Measurements from ENCODE around the gene JSRP1. TPM values are rescaled to one million over a fixed set of nuclear protein-coding genes. Genes with fewer than 3 reads are reported as not detected.

Gene JSRP1
- total RNA-seq, 4 donors from 2014 or later: 1.5 TPM; not detected in 3

- TF ChIP-seq POLR2A (IDR thresholded peaks at IDR 0.05): no peak
- TF ChIP-seq CTCF (IDR thresholded peaks at IDR 0.05): no peak
- H3K9me3 ChIP-seq: no peaks in the 10 kb centered on the region
- WGBS, 2 donors: 35 to 38% methylated on average over 9 of the region's 10 CpGs
- peaks cover 43 to 79% (median 64%) of the 10 kb centered on the region in 3 donors for H3K4me1 ChIP-seq
- intact Hi-C loops (cut with DNase I): loop anchor here (10.0 kb wide), 1 partner anchor 84 kb away; the partner anchor contains the start of gene AP3D1
- peak overlapping the region in 3 of 4 donors; percentile 32 to 64 (median 41) for H3K4me3 ChIP-seq
- no peaks in the 10 kb centered on the region for H3K27me3 ChIP-seq
- peaks cover 9 to 28% (median 10%) of the 10 kb centered on the region in 3 donors for H3K36me3 ChIP-seq
- DNase-seq: no peak
- H3K27ac ChIP-seq: peak overlapping the region in 2 of 4 donors; percentile 75 to 96
These were observed 17.0 kb downstream of the JSRP1 start for GRCh38 chr19:2239173-2239572.

GRCh38 chr19:2237869-2238153 is 18.4 kb downstream of the JSRP1 start:
- Histone ChIP-seq H3K9me3 (no peaks in the 10 kb centered on the region), H3K4me3 (peak overlapping the region in 3 of 4 donors; percentile 79 to 97 (median 82)), H3K4me1 (peaks cover 43 to 88% (median 67%) of the 10 kb centered on the region in 3 donors), H3K27ac (peak overlapping the region in 3 of 4 donors; percentile 96 to 99 (median 99)), H3K27me3 (no peaks in the 10 kb centered on the region), H3K36me3 (peaks cover 0 to 28% (median 5%) of the 10 kb centered on the region in 3 donors)
- 51 to 75% methylated on average over 6 of the region's 6 CpGs for WGBS, 2 donors
- TF ChIP-seq POLR2A (IDR thresholded peaks at IDR 0.05): no peak
- TF ChIP-seq CTCF (IDR thresholded peaks at IDR 0.05): no peak
- intact Hi-C loops (cut with DNase I): loop anchor here (2.0 to 10.0 kb wide), 2 partner anchors 33 to 83 kb away; partner anchors contain the start of gene AP3D1
- DNase-seq: no peak

- H3K4me1 ChIP-seq: peaks cover 42 to 88% (median 63%) of the 10 kb centered on the region in 3 donors
- intact Hi-C loops (cut with DNase I): loop anchor here (2.0 to 10.0 kb wide), 2 partner anchors 34 to 82 kb away; partner anchors contain the start of gene AP3D1
- TF ChIP-seq POLR2A (IDR thresholded peaks at IDR 0.05) (no peak), CTCF (IDR thresholded peaks at IDR 0.05) (no peak)
These were observed 19.0 kb downstream of the JSRP1 start for GRCh38 chr19:2237051-2237868.

GRCh38 chr19:2236314-2237050 is 19.7 kb downstream of the JSRP1 start, which contains the start of the genes PLEKHJ1 and SF3A2:
Gene PLEKHJ1, minus strand, starts transcription at chr19:2236329. Its CDS starts 81 bp downstream, at chr19:2236248.
Gene SF3A2, plus strand, starts transcription at chr19:2236824. Its CDS starts 6,595 bp downstream, at chr19:2243419.
- intact Hi-C loops (cut with DNase I): loop anchor here (2.0 to 10.0 kb wide), 2 partner anchors 34 to 82 kb away; partner anchors contain the start of gene AP3D1
- peak within 1 kb of the TSS; percentile 96 to 99 (median 98) for H3K27ac ChIP-seq
- DNase-seq: peak; percentile 73
- no peaks in the 10 kb centered on the region for H3K9me3 ChIP-seq
- H3K4me1 ChIP-seq: peaks cover 34 to 86% (median 55%) of the 10 kb centered on the region in 3 donors
- peaks cover 0 to 35% (median 5%) of the 10 kb centered on the region in 3 donors for H3K36me3 ChIP-seq
- 0% methylated on average over 24 to 36 of the region's 80 CpGs for WGBS, 2 donors
- H3K27me3 ChIP-seq: no peaks in the 10 kb centered on the region
- TF ChIP-seq CTCF (IDR thresholded peaks at IDR 0.05) (peak; percentile 96 to 100 (median 100)), POLR2A (IDR thresholded peaks at IDR 0.05) (peak in 3 of 4 donors; percentile 61 to 81 (median 75))
- peak within 1 kb of the TSS; percentile 79 to 97 (median 86) for H3K4me3 ChIP-seq

More at GRCh38 chr19:2237051-2237868, 19.0 kb downstream of the JSRP1 start:
- DNase-seq: no peak
- H3K27ac ChIP-seq: peak overlapping the region; percentile 96 to 99 (median 98)
- H3K4me3 ChIP-seq: peak overlapping the region; percentile 79 to 97 (median 86)
- no peaks in the 10 kb centered on the region for H3K27me3 ChIP-seq
- peaks cover 0 to 28% (median 5%) of the 10 kb centered on the region in 3 donors for H3K36me3 ChIP-seq
- H3K9me3 ChIP-seq: no peaks in the 10 kb centered on the region
- WGBS, 2 donors: 41 to 45% methylated on average over 27 to 32 of the region's 43 CpGs

All from esophagus squamous epithelium (tissue), 5 donors.